Stimulated activated CD8-positive, alpha-beta memory T cell treated with anti-CD3 and anti-CD28 coated beads, Interleukin-12 subunit alpha, Interleukin-12 subunit beta, amount 100 ng/mL, for 24 hours (primary cell): ENCODE results near the gene GALNT5.
"Not testable (repeated sequence)": the region's sequence is repeated elsewhere in the genome, so short reads cannot be mapped to it uniquely, and the experiment has no call there.

Experiments used
- DNase-seq: peaks from one replicate; pipeline ENCODE4 v3.0.0-alpha.2; 2020; ENCODE audit errors: extremely low read depth

The GALNT5 gene

GRCh38 chr2:157257312-157258252, at the start of gene GALNT5:
GALNT5 (plus strand) TSS chr2:157257705; CDS start chr2:157258083, 378 bp downstream.
- DNase-seq = no peak

GRCh38 chr2:157216286-157216965, 41.1 kb upstream of the GALNT5 start:
- no peak for DNase-seq

GRCh38 chr2:157217409-157217808, 40.1 kb upstream of the GALNT5 start:
- DNase-seq = no peak

GRCh38 chr2:157218911-157219310, 38.6 kb upstream of the GALNT5 start:
- no peak for DNase-seq

- DNase-seq = no peak
Measured at GRCh38 chr2:157220502-157220901, 37.0 kb upstream of the GALNT5 start.

GRCh38 chr2:157221394-157221988, 36.0 kb upstream of the GALNT5 start:
- no peak for DNase-seq

GRCh38 chr2:157223624-157224205, 33.8 kb upstream of the GALNT5 start:
- no peak for DNase-seq

GRCh38 chr2:157224448-157224847, 33.1 kb upstream of the GALNT5 start:
- DNase-seq = not testable (repeated sequence)

- no peak for DNase-seq
Measured at GRCh38 chr2:157227592-157227991, 29.9 kb upstream of the GALNT5 start.

- DNase-seq = no peak
Measured at GRCh38 chr2:157228946-157229345, 28.6 kb upstream of the GALNT5 start.

- no peak for DNase-seq
Measured at GRCh38 chr2:157229572-157229971, 27.9 kb upstream of the GALNT5 start.

GRCh38 chr2:157231476-157231875, 26.0 kb upstream of the GALNT5 start:
- DNase-seq = no peak

- no peak for DNase-seq
Measured at GRCh38 chr2:157233506-157233905, 24.0 kb upstream of the GALNT5 start.

- no peak for DNase-seq
Measured at GRCh38 chr2:157236404-157236803, 21.1 kb upstream of the GALNT5 start.

GRCh38 chr2:157238296-157238695, 19.2 kb upstream of the GALNT5 start:
- no peak for DNase-seq

GRCh38 chr2:157244691-157245090, 12.8 kb upstream of the GALNT5 start:
- DNase-seq = no peak

GRCh38 chr2:157245144-157245840, 12.2 kb upstream of the GALNT5 start:
- DNase-seq = no peak

- DNase-seq = no peak
Measured at GRCh38 chr2:157245846-157246764, 11.4 kb upstream of the GALNT5 start.

- no peak for DNase-seq
Measured at GRCh38 chr2:157246765-157247407, 10.6 kb upstream of the GALNT5 start.

GRCh38 chr2:157250836-157251235, 6.7 kb upstream of the GALNT5 start:
- no peak for DNase-seq
